ENCODE data around the gene TAPBP. TPM values are rescaled to one million over a fixed set of nuclear protein-coding genes. Genes with fewer than 3 reads are reported as not detected.

TAPBP gene
- total RNA-seq, 1 experiment from 2014 or later, result 28.2 TPM

GRCh38 chr6:33278810-33279209, 35.1 kb downstream of the TAPBP start:
- Histone ChIP-seq H3K4me2 (ENCODE audit: insufficient read depth, insufficient read length, low read length) (no peak overlapping the region), H3K79me2 (ENCODE audit: insufficient read depth, low read length) (peaks cover 7% of the 10 kb centered on the region; the same call in 1 of the 2 replicates), H3K79me1 (ENCODE audit: insufficient read depth, low read depth, low read length, poor library complexity, severe bottlenecking) (no peaks in the 10 kb centered on the region), H4K8ac (replicated peaks; ENCODE audit: insufficient read length, low read depth, low read length) (no peak overlapping the region), H3T11ph (ENCODE audit: low read length) (no peak overlapping the region), H3K23ac (ENCODE audit: insufficient read length, low read depth, low read length) (no peak overlapping the region), H2BK5ac (ENCODE audit: insufficient read length, low read length) (no peak overlapping the region), H3K9me3 (ENCODE audit: control insufficient read depth, low read depth, low read length) (no peaks in the 10 kb centered on the region), H2BK20ac (ENCODE audit: low read depth, low read length, poor library complexity, severe bottlenecking) (no peak overlapping the region), H4K20me1 (ENCODE audit: control insufficient read depth, insufficient read depth, insufficient read length) (no peaks in the 10 kb centered on the region), H3K27me3 (ENCODE audit: insufficient read depth, low read length) (no peaks in the 10 kb centered on the region), H3K9ac (ENCODE audit: extremely low read depth, insufficient read length, low read length) (no peak overlapping the region), H2BK15ac (ENCODE audit: low read depth, low read length) (no peak overlapping the region), H2AK5ac (ENCODE audit: insufficient read length, low read length) (no peak overlapping the region), H4K5ac (ENCODE audit: insufficient read length, low read depth, low read length) (no peak overlapping the region), H2BK12ac (ENCODE audit: insufficient read length, low read depth, low read length) (no peak overlapping the region), H2BK120ac (ENCODE audit: low read depth, low read length, poor library complexity, severe bottlenecking) (no peak overlapping the region), H4K91ac (ENCODE audit: insufficient read length, low read depth, low read length) (no peak overlapping the region), H3K18ac (ENCODE audit: insufficient read length, low read depth, low read length) (no peak overlapping the region), H3K4me1 (ENCODE audit: insufficient read depth, low read length) (no peaks in the 10 kb centered on the region; the same call in 1 of the 2 replicates), H3K23me2 (ENCODE audit: insufficient read length, low read depth, low read length, poor library complexity, severe bottlenecking) (peaks cover 9% of the 10 kb centered on the region), H3K4ac (ENCODE audit: low read depth, low read length) (no peak overlapping the region), H3K27ac (ENCODE audit: insufficient read length, low read depth, low read length) (no peak overlapping the region), H3K56ac (ENCODE audit: insufficient read length, low read depth, low read length) (no peak overlapping the region), H3K14ac (ENCODE audit: insufficient read depth, low read length) (no peak overlapping the region), H2AFZ (ENCODE audit: low read length) (no peak overlapping the region)
- H3K9me3 Mint-ChIP-seq, result no peaks in the 10 kb centered on the region
- H3K27me3 Mint-ChIP-seq (ENCODE audit: low read depth), result no peaks in the 10 kb centered on the region
- no CpG with 5 or more reads among the region's 3 CpGs for WGBS (ENCODE audit: extremely low coverage, insufficient read length, low lambda C conversion rate)
- peak overlapping the region in 1 of 2 experiments; percentile 92; a peak in 2 of 5 replicates for H3K4me3 Mint-ChIP-seq
- peaks cover 36 to 38% of the 10 kb centered on the region in 2 experiments for H3K4me1 Mint-ChIP-seq
- peaks cover 25 to 79% (median 52%) of the 10 kb centered on the region in 3 experiments; a peak in 6 of 7 replicates for H3K36me3 Mint-ChIP-seq (ENCODE audit: insufficient read depth in 1 of 3, low read depth in 3 of 3)
- DNase-seq, result no peak
- TF ChIP-seq, protein P1, sequence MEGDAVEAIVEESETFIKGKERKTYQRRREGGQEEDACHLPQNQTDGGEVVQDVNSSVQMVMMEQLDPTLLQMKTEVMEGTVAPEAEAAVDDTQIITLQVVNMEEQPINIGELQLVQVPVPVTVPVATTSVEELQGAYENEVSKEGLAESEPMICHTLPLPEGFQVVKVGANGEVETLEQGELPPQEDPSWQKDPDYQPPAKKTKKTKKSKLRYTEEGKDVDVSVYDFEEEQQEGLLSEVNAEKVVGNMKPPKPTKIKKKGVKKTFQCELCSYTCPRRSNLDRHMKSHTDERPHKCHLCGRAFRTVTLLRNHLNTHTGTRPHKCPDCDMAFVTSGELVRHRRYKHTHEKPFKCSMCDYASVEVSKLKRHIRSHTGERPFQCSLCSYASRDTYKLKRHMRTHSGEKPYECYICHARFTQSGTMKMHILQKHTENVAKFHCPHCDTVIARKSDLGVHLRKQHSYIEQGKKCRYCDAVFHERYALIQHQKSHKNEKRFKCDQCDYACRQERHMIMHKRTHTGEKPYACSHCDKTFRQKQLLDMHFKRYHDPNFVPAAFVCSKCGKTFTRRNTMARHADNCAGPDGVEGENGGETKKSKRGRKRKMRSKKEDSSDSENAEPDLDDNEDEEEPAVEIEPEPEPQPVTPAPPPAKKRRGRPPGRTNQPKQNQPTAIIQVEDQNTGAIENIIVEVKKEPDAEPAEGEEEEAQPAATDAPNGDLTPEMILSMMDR (conservative IDR thresholded peaks at IDR 0.05), result no peak
- H3K27ac Mint-ChIP-seq, result peak overlapping the region in 1 of 3 experiments; percentile 74; a peak in 1 of 7 replicates

Measured in H9 (cell line).